ENCODE results near the gene TSPEAR. TPM values are rescaled to one million over a fixed set of nuclear protein-coding genes. Genes with fewer than 3 reads are reported as not detected.

TSPEAR gene
- total RNA-seq, 1 experiment from 2014 or later, result 0.32 TPM

DNA sequence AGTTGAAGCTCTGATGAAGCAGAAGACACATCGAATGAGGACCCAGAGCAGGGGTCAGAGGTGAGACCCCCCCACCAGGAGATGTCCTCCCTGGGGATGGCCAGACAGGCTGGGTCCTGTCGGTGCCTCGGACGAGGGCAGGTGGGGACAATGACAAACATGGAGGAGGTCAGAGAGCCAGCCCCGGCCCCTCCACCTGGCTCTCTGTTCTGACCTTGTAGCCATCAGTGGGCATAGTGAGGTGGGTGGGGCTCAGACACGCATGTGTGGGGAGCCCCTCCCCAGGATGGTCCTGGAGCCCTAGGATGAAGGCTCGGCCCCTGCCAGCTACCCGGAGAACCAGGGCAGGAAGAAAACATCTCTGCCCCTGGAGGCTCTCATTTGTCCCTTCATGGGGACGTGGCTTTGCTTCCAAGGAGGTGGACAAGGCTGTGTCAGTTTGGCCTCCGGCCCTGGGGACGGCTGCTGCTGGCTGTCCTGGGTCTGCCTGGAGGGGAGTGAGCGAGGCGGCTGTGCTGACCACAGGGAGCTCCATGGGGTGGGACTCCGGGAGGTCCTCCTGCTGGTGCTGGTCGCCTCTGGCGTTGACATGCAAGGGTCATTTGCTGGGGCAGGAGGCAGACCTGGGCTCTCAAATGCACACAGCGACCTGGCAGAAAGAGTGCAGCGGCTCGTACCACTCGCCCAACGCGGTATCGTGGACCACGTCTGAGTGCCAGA is 121.6 kb downstream of the TSPEAR start:
- Mint-ChIP-seq H3K4me1 (ENCODE audit: low read depth, unreplicated experiment) (no peaks in the 10 kb centered on the region), H3K27ac (ENCODE audit: unreplicated experiment) (no peak overlapping the region), H3K4me3 (ENCODE audit: unreplicated experiment) (no peak overlapping the region), H3K9me3 (ENCODE audit: unreplicated experiment) (no peaks in the 10 kb centered on the region), H3K27me3 (ENCODE audit: insufficient read depth, unreplicated experiment) (peaks cover 6% of the 10 kb centered on the region), H3K36me3 (ENCODE audit: insufficient read depth, unreplicated experiment) (no peaks in the 10 kb centered on the region)
- TF ChIP-seq, protein P1, sequence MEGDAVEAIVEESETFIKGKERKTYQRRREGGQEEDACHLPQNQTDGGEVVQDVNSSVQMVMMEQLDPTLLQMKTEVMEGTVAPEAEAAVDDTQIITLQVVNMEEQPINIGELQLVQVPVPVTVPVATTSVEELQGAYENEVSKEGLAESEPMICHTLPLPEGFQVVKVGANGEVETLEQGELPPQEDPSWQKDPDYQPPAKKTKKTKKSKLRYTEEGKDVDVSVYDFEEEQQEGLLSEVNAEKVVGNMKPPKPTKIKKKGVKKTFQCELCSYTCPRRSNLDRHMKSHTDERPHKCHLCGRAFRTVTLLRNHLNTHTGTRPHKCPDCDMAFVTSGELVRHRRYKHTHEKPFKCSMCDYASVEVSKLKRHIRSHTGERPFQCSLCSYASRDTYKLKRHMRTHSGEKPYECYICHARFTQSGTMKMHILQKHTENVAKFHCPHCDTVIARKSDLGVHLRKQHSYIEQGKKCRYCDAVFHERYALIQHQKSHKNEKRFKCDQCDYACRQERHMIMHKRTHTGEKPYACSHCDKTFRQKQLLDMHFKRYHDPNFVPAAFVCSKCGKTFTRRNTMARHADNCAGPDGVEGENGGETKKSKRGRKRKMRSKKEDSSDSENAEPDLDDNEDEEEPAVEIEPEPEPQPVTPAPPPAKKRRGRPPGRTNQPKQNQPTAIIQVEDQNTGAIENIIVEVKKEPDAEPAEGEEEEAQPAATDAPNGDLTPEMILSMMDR (IDR thresholded peaks at IDR 0.05; ENCODE audit: insufficient read depth in 1 of 2, low read depth in 1 of 2, low read length in 1 of 2, severe bottlenecking in 1 of 2, unreplicated experiment in 1 of 2), result no peak
- intact Hi-C loops (cut with micrococcal nuclease; ENCODE audit: unreplicated experiment), result no loop called here
- ChIA-PET CTCF (no interaction called here), POLR2A (no interaction called here)
- H3K9me3 ChIP-seq, result no peaks in the 10 kb centered on the region
- H3K4me1 ChIP-seq, result no peaks in the 10 kb centered on the region
- no peak for DNase-seq
- H3K27me3 ChIP-seq (replicated peaks; ENCODE audit: control insufficient read depth, insufficient read depth, low read length), result no peaks in the 10 kb centered on the region
- no TSS peak for BruUV-seq (replicated peaks)
- no peaks in the 10 kb centered on the region for H3K36me3 ChIP-seq (ENCODE audit: control insufficient read depth, insufficient read depth, low read length)
- no peak overlapping the region for H3K4me3 ChIP-seq (ENCODE audit: low read depth, low read length)

DNA sequence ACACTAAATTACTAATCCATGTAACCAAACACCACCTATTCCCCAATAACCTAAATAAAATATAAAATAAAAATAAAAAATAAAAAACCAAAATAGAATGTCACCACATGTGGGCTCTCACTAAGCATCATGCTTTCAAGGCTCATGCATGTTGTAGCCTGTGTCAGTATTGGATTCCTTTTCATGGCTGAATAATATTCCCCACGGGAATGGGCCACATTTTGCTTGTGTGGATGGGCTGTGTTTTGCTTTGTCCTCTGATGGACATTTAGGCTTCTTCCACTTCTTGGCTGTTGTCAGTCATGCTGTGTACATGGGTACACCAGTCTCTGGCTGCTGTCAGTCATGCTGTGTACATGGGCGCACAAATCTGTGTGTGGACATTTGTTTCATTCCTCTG is 122.3 kb downstream of the TSPEAR start:
- no TSS peak for BruUV-seq (replicated peaks)
- Mint-ChIP-seq H3K4me3 (ENCODE audit: unreplicated experiment) (no peak overlapping the region), H3K27ac (ENCODE audit: unreplicated experiment) (no peak overlapping the region), H3K4me1 (ENCODE audit: low read depth, unreplicated experiment) (no peaks in the 10 kb centered on the region), H3K9me3 (ENCODE audit: unreplicated experiment) (no peaks in the 10 kb centered on the region), H3K27me3 (ENCODE audit: insufficient read depth, unreplicated experiment) (peaks cover 6% of the 10 kb centered on the region), H3K36me3 (ENCODE audit: insufficient read depth, unreplicated experiment) (no peaks in the 10 kb centered on the region)
- intact Hi-C loops (cut with micrococcal nuclease; ENCODE audit: unreplicated experiment), result no loop called here
- TF ChIP-seq, protein P1 (IDR thresholded peaks at IDR 0.05; ENCODE audit: insufficient read depth in 1 of 2, low read depth in 1 of 2, low read length in 1 of 2, severe bottlenecking in 1 of 2, unreplicated experiment in 1 of 2), result no peak
- Histone ChIP-seq H3K4me1 (no peaks in the 10 kb centered on the region), H3K4me3 (ENCODE audit: low read depth, low read length) (no peak overlapping the region), H3K9me3 (no peaks in the 10 kb centered on the region), H3K36me3 (ENCODE audit: control insufficient read depth, insufficient read depth, low read length) (no peaks in the 10 kb centered on the region), H3K27me3 (replicated peaks; ENCODE audit: control insufficient read depth, insufficient read depth, low read length) (no peaks in the 10 kb centered on the region)
- ChIA-PET POLR2A (no interaction called here), CTCF (no interaction called here)
- DNase-seq, result no peak

DNA sequence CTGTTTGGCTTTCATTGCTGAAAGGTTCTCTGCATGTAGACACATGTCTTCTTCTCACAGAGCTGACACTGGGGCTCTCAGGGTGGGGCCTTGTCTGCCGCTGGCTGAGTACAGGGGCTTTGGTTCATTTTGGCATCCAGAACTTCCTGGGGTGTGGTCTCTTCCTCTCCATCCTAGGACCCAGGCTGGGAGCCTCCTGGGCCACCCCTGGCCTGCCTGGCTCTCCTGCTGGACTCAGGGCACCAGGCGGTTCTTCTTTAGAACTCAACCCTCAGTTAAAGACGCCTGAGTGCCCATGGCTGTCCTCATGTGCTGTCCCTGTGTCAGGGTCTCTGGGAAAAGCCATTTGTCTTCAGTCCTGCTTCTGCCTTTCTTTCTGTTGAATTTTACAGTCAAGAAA is 125.5 kb downstream of the TSPEAR start:
- Mint-ChIP-seq H3K36me3 (ENCODE audit: insufficient read depth, unreplicated experiment) (no peaks in the 10 kb centered on the region), H3K9me3 (ENCODE audit: unreplicated experiment) (peaks cover 20% of the 10 kb centered on the region), H3K4me3 (ENCODE audit: unreplicated experiment) (no peak overlapping the region), H3K27me3 (ENCODE audit: insufficient read depth, unreplicated experiment) (peaks cover 6% of the 10 kb centered on the region), H3K27ac (ENCODE audit: unreplicated experiment) (no peak overlapping the region), H3K4me1 (ENCODE audit: low read depth, unreplicated experiment) (no peaks in the 10 kb centered on the region)
- no peak for DNase-seq
- ChIA-PET POLR2A (no interaction called here), CTCF (no interaction called here)
- Histone ChIP-seq H3K36me3 (ENCODE audit: control insufficient read depth, insufficient read depth, low read length) (no peaks in the 10 kb centered on the region), H3K4me3 (ENCODE audit: low read depth, low read length) (no peak overlapping the region), H3K27me3 (replicated peaks; ENCODE audit: control insufficient read depth, insufficient read depth, low read length) (no peaks in the 10 kb centered on the region), H3K4me1 (no peaks in the 10 kb centered on the region), H3K9me3 (peaks cover 15% of the 10 kb centered on the region; the same call in 1 of the 2 replicates)
- intact Hi-C loops (cut with micrococcal nuclease; ENCODE audit: unreplicated experiment), result no loop called here
- BruUV-seq (replicated peaks), result no TSS peak
- TF ChIP-seq, protein P1 (IDR thresholded peaks at IDR 0.05; ENCODE audit: insufficient read depth in 1 of 2, low read depth in 1 of 2, low read length in 1 of 2, severe bottlenecking in 1 of 2, unreplicated experiment in 1 of 2), result no peak

Data from Caco-2 (cell line).